NCI-H2227 (cell line): ENCODE measurements around the gene ENPP1.
A peak's percentile ranks its signal among the peaks of the same experiment; 100 is the strongest.
"Not testable (repeated sequence)": the region's sequence is repeated elsewhere in the genome, so short reads cannot be mapped to it uniquely, and the experiment has no call there.

Experiments
- DNase-seq: peaks from one replicate; lab custom pipeline; 2025; ENCODE audit not compliant: unreplicated experiment; lab: John Stamatoyannopoulos, UW

The ENPP1 gene

DNA sequence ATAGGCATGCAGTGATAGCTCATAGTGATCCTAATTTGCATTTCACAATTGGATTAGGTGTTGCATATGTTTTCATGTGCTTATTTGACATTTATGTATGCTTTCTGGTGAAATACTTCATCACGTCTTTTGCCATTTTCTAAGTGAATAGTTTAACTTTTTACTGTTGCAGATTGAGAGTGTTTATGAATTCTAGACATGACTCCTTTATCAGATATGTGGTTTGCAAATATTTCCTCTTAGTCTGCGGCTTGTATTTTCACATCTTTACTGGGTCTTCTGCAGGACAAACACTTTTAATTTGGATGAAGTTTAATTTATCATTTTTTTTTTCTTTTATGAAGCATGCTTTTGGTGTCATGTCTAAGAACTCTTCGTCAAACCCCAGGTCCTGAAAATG lies 104.1 kb downstream of the ENPP1 start:
- DNase-seq: no peak

GRCh38 chr6:131914234-131914633 lies 106.4 kb downstream of the ENPP1 start:
- DNase-seq: no peak

DNA sequence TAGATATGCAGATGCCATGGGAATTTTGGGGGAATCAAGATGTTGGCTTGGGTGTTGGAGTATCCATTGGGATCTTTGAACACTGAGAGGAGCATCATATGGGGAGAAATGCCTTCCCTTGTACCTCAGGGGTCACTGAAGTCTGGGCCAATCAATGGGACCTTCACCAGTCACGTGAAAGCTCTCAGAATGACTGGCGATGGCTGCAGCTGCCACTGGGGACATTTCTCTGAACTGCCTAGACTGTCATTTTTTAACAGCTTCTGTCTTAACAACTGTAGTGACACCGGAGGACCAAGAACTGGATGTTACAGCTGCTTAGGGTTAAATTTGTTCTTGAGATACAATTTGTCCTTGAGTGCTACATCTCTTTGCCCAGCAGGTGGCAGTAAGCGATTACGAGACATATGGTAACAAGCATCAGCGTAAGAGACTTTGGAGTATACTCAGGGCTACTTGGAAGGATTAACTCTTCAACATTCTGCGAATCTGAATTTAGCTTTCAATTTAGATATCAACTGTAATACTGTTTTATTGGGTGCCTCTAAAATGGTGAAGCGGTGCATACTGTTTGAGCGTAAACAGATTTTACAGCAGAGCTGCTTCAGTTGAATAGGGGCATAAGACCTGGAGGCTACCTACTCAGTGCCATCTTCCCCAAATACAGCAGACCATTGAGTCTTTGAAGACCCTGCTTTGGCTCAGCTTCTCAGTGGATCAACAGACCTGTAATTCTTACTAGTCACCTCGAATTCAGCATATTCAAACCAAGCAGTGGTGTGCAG lies 107.3 kb downstream of the ENPP1 start:
- peak; percentile 1 for DNase-seq

- DNase-seq: not testable (repeated sequence)
Observed at GRCh38 chr6:131916091-131916796, 108.4 kb downstream of the ENPP1 start.

DNA sequence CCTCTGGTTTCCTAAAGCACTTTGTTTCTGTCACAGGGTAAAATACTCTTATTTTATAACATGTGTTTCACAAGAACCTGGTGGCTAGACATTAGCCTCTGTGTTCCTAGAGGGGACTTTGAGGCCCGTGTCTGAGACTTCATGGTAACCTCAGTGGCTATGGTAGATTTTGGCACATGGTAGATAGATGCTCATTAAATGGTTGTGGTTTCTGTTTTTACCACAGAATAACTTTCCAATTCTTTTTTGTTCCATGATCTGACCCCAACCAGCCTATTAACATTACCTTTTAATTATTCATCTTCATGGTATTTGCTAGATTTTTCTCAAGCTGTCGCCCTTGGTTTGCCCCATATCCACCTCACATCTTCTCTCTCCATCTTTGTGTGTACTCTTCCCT lies 109.0 kb downstream of the ENPP1 start:
- DNase-seq: no peak

GRCh38 chr6:131917318-131917717 lies 109.5 kb downstream of the ENPP1 start:
- DNase-seq: no peak

GRCh38 chr6:131917763-131918649 lies 110.2 kb downstream of the ENPP1 start:
- no peak for DNase-seq

DNA sequence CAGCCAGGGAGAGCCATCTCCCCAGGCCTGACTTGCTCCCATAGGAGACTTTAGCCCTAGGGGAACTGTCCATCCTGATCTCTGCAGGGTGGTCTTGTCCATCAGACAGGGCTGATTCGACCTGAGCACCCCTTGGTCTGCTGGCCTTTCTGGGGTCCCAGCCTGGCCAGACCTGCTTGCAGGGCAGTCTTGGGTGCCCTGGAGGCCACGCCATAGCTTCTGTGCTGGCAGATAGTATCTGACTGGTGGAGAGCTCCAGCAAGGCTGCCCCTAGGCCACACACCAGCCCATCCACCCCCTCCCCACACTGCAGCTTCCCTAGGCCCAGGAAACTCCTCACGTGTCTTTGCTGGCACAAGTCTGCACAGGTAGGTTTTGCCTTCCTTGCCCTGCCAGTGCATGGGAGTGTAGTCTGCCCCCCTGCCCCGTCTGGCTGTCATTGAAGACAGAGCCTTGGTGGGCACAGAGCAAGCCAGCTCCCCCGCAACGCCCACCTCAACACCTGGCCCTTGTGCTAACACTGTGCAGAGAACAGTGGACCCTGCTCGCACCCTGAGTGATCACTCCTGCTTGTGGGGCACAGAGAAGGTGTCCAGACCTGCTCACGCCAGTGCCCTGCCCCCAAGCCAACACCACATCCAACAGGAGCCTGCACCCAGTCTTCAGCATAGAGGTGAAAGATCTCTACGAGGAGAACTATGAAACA lies 111.0 kb downstream of the ENPP1 start:
- no peak for DNase-seq

DNA sequence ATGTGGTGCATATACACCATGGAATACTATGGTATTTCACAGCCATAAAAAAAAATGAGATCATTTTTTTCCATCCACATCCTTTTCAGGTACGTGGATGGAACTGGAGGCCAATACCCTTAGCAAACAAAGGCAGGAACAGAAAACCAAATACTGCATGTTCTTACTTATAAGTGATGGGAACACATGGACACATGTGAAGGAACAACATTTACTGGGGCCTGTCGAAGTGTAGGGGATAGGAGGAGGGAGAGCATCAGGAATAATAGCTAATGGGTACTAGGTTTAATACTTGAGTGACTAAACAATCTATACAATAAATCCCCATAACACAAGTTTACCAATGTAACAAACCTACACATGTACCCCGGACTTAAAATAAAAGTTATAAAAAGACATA lies 112.8 kb downstream of the ENPP1 start:
- DNase-seq: no peak

DNA sequence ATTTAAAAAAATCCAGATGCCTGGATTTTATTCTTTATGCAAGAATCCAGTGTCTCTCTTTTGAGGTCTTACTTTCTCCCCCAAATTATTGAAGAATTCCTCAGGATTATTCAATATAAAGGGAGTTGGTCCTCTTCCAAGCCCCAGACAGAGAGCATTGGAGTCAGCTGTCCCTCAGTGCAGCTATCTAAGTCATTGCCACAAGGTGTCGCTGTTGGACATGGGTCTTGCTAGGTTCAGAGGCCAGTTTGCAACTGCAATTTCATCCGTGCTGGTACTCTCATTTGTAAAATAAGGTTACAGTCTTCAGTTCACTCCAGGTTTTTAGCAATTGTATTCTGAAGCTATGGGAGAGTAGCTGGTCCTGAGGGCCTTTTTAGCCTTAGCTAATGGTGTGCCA lies 115.5 kb downstream of the ENPP1 start:
- peak; percentile 0 for DNase-seq

DNA sequence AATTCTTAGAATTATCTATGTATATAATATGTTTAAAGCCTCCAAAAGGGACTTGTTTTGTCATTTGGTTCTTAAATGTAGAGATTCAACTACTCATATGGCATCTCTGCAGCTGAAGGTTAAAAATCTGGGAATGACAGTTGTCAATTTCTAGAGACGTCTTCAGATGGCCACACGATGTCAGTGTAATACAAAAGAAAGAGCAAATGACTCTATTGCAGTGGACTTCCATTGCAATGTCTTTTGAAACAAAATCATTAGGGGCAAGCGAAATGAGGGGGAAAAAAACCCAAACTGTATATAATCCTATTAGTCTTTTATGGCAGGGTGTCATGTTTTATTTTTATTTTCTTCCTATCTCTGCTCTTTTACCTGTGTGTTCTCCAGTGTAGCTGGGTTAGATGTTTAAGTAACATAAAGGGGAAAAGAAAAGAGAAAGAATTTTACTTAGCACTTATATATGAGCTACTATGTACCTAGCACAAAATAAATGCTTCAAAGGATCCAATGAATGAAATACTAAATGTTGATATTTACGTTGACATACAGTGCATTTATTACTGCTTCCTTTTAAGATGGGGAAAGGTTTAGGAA lies 117.2 kb downstream of the ENPP1 start:
- DNase-seq: no peak

- DNase-seq: no peak
Observed at GRCh38 chr6:131929264-131929663, 121.4 kb downstream of the ENPP1 start.

- DNase-seq: no peak
Observed at GRCh38 chr6:131929976-131930375, 122.2 kb downstream of the ENPP1 start.

DNA sequence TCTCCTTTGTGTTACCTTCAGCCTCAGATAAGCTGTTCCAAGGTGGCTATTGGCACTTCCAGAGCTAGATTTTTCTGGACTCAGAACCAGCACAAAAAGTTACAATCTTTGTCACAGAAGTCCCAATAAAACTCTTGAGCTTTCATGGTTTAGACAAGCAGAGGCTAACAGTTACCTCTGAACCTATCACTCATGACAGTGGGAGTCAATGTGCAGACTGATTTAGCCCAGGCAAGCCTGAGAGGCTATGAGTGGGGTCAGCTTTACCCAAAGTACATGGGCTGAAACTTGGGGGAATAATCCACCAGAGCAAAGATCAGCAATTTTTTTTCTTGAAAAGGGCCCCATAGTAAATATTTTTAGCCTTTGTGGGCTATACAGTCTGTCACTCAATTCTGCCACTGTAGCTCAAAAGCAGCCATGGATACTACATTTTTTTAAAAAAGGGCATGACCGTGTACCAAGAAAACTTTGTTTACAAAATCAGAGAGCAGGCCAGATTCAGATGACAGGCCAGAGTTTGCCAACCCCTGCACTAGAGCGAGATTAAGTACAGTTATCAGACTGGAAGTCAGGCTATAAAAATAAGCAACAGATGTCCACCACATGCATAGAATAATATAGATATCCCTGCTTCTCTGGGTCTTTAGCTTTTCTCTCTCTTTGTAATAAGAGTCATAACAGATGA lies 123.4 kb downstream of the ENPP1 start:
- DNase-seq: no peak

- DNase-seq: no peak
Observed at GRCh38 chr6:131936156-131936555, 128.3 kb downstream of the ENPP1 start.

GRCh38 chr6:131937226-131937625 lies 129.4 kb downstream of the ENPP1 start:
- DNase-seq: no peak

DNA sequence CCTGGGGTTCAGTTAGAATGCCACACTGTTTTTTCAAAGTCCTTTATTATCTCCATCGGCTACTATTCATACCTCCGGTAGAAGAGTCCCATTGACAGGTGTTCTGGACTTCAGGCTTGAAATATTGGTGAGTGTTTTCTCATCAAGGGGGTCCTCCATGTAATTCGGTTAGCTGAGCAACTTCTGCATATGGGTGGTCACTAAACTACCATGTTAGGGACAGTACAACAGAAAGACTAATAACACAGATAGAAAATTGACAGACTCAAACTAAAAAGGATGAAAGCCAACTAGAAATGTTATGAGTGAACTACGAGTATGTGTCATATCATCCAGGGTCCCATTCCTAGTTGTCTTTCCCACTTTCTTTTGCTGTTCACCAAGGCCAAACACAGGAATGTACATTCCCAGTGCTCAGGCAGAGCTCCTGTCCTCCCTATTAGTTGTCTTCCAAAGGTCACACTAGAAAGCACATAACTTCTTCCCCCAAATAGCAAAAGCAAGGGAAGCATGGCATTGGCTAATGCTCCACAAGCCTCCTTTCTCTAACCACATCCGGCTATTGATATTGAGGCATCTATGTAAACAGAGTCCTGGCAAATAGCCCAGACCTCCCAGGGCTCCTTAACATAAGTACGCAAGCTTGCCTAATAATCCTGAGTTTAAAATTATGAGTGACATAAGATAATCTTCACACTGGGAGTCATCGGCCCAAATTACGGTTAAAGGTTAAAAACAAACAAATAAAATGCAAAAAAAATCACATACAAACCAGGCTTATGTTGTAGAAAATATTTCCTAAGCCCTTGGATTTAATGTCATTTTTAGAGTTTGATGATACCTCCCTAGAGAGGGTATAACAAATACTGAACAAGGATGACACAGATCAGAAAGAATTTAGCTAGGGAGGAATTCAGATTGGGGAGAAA lies 130.1 kb downstream of the ENPP1 start:
- no peak for DNase-seq
